Measurements from ENCODE around the gene KLK7.

DNA sequence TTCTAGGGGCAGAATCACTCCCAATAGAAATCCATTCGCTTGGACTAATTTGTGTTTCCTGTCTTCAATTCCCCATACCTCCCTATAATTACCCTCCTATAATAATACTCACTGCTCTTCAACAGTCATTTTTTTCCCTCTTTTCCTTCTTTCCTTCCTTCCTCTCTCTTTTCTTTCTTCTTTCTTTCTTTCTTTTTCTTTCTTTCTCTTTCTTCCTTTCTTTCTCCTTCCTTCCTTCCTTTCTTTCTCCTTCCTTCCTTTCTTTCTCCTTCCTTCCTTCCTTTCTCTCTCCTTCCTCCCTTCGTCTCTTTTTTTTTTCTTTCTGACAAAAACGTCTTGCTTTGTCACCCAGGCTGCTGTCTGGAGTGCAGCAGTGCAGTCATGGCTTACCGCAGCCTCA, 38.9 kb downstream of the KLK7 start:
- TF ChIP-seq, protein P1, sequence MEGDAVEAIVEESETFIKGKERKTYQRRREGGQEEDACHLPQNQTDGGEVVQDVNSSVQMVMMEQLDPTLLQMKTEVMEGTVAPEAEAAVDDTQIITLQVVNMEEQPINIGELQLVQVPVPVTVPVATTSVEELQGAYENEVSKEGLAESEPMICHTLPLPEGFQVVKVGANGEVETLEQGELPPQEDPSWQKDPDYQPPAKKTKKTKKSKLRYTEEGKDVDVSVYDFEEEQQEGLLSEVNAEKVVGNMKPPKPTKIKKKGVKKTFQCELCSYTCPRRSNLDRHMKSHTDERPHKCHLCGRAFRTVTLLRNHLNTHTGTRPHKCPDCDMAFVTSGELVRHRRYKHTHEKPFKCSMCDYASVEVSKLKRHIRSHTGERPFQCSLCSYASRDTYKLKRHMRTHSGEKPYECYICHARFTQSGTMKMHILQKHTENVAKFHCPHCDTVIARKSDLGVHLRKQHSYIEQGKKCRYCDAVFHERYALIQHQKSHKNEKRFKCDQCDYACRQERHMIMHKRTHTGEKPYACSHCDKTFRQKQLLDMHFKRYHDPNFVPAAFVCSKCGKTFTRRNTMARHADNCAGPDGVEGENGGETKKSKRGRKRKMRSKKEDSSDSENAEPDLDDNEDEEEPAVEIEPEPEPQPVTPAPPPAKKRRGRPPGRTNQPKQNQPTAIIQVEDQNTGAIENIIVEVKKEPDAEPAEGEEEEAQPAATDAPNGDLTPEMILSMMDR (IDR thresholded peaks at IDR 0.05), result no peak
- no peak for TF ChIP-seq POLR2A (IDR thresholded peaks at IDR 0.05)
